Caco-2 (cell line): ENCODE data around the gene PDE2A. TPM values are rescaled to one million over a fixed set of nuclear protein-coding genes. Genes with fewer than 3 reads are reported as not detected.
A peak's percentile ranks its signal among the peaks of the same experiment; 100 is the strongest.

Experiments
- Bru-seq: library from RNA; stranded (reverse); fragments of 400-500 nt; gene quantifications from one replicate; lab custom pipeline; 2021; lab: Mats Ljungman, UMichigan
- BruChase-seq, 2 experiments: library from RNA; stranded (reverse); fragments of 400-500 nt; gene quantifications; one replicate each; lab custom pipeline; 2021; lab: Mats Ljungman, UMichigan
- BruUV-seq: library from RNA; stranded (reverse); fragments of 400-500 nt; replicated peaks from 2 replicates; lab custom pipeline; 2021; lab: Mats Ljungman, UMichigan
- CTCF ChIA-PET: fragments of 300-600 bp; sonication (Branson Sonifier 250); formaldehyde crosslinking; loops from one replicate; lab custom pipeline; 2022; ENCODE audit warnings: antibody characterized with exemption; lab: Charles Lee
- POLR2A ChIA-PET: fragments of 300-600 bp; sonication (Branson Sonifier 250); formaldehyde crosslinking; loops from one replicate; lab custom pipeline; 2022; ENCODE audit warnings: antibody characterized with exemption; lab: Charles Lee
- DNase-seq, 2 experiments: peaks; one replicate each; pipeline versions ENCODE4 v3.0.0 to v3.0.0-alpha.2; 2020 to 2022
- H3K27me3 ChIP-seq: replicated peaks from 2 replicates; pipeline ENCODE4 v1.6.0; 2011; ENCODE audit warnings: low read length; ENCODE audit not compliant: control insufficient read depth, insufficient read depth
- H3K36me3 ChIP-seq: 2 replicates; pipeline ENCODE4 v1.5.1; 2011; ENCODE audit warnings: low read length; ENCODE audit not compliant: control insufficient read depth, insufficient read depth
- H3K4me1 ChIP-seq: fragments of 250-450 bp; sonication (Bioruptor Pico); 2 replicates; pipeline ENCODE4 v1.5.1; 2020; ENCODE audit warnings: mild to moderate bottlenecking
- H3K4me3 ChIP-seq: 2 replicates; pipeline ENCODE4 v1.5.1; 2011; ENCODE audit warnings: low read depth, mild to moderate bottlenecking, control low read depth, low read length
- H3K9me3 ChIP-seq: fragments of 250-450 bp; sonication (Bioruptor Pico); 2 replicates; pipeline ENCODE4 v1.5.1; 2020; ENCODE audit warnings: mild to moderate bottlenecking, moderate library complexity
- H3K27ac Mint-ChIP-seq: one replicate; pipeline ENCODE4 v1.8.0; 2022; ENCODE audit warnings: mixed read lengths; ENCODE audit not compliant: unreplicated experiment
- H3K27me3 Mint-ChIP-seq: one replicate; pipeline ENCODE4 v1.8.0; 2022; ENCODE audit warnings: mixed read lengths; ENCODE audit not compliant: insufficient read depth, unreplicated experiment
- H3K36me3 Mint-ChIP-seq: one replicate; pipeline ENCODE4 v1.8.0; 2022; ENCODE audit warnings: mild to moderate bottlenecking, mixed read lengths; ENCODE audit not compliant: insufficient read depth, unreplicated experiment
- H3K4me1 Mint-ChIP-seq: one replicate; pipeline ENCODE4 v1.8.0; 2022; ENCODE audit warnings: low read depth, mixed read lengths; ENCODE audit not compliant: unreplicated experiment
- H3K4me3 Mint-ChIP-seq: one replicate; pipeline ENCODE4 v1.8.0; 2022; ENCODE audit warnings: mild to moderate bottlenecking, moderate library complexity, mixed read lengths; ENCODE audit not compliant: unreplicated experiment
- H3K9me3 Mint-ChIP-seq: one replicate; pipeline ENCODE4 v1.8.0; 2022; ENCODE audit warnings: mixed read lengths; ENCODE audit not compliant: unreplicated experiment
- intact Hi-C: fragments of 100-400 bp; cut with micrococcal nuclease; formaldehyde crosslinking; loops from one replicate; pipeline ENCODE4 v1.10.0; 2022; ENCODE audit not compliant: unreplicated experiment
- long read RNA-seq: library from polyadenylated mRNA; stranded (forward); transcript quantifications from one replicate; pipeline ENCODE4 v2.0.0, GENCODE V29; 2022
- total RNA-seq: library from RNA; stranded (reverse); gene quantifications from 2 replicates; pipeline ENCODE4 v1.2.3, GENCODE V29; 2022
- TF ChIP-seq, protein P1 (sequence below), 2 experiments: fragments of 200-600 bp in 1 of 2; IDR thresholded peaks; 1 replicate in 1 of 2; 2 replicates in 1 of 2; pipeline versions ENCODE4 v1.5.1 to v1.8.0; 2011 to 2022; ENCODE audit warnings: antibody characterized with exemption in 1 of 2, control low read depth in 1 of 2, inconsistent platforms in 1 of 2, low read depth in 1 of 2, low read length in 1 of 2, mild to moderate bottlenecking in 1 of 2, moderate library complexity in 1 of 2; ENCODE audit not compliant: insufficient read depth in 1 of 2, severe bottlenecking in 1 of 2, unreplicated experiment in 1 of 2

The PDE2A gene
- total RNA-seq (1.2 and 1.4 TPM in 2 replicates), Bru-seq, nascent RNA (percentile 14 among the genes with signal in this experiment), BruChase-seq, experiment 1, labeled RNA remaining after a 2-hour chase (percentile 21 among the genes with signal in this experiment), BruChase-seq, experiment 2, labeled RNA remaining after a 6-hour chase (percentile 29 among the genes with signal in this experiment)
- long read RNA-seq, partial matches to known transcripts, result 1 of 1 reads
- long read RNA-seq, other reads (novel, unspliced or antisense), result 0 of 1 reads

DNA sequence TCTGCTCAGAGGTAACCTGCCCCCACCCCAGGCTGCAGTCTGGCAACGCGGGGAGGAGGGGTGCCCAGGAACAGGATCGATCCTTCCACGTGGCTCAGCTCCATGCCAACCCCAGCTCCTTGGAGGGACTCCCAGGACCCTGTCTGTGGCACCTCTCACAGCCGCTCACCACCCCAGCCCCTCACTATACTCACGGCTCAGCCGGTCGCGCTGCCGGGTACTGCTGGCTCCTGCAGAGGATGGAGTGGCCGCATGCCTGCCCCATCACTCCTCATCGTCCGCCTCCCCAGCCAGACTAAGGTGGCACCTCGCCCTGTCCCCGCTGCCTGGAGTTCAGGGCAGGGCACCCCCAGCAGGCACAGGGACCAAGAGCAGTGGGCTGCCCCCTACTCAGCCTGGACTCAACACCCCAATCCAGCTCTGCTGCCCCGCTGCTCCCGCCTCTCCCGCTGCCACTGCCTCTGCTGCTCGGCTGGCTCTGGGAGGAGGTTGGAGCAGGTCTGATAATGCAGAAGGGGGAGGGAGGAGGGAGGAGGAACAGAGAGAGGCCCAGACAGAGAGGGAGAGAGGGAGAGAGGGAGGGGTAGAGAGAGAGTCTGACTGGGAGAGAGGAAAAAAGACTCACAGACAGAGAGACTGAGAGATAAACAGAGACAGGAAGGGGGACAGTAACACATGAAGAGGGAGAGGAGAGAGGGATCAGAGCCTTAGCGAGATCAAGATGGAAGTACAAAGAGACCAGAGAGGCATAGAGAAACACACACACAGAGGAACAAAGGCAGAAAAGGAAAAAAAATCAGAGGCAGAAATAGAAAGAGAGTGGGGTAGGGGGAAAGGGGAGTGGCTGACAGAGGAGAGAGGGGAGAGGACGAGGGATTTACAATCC, at the start of gene PDE2A:
Gene PDE2A (minus strand): TSS at position 480 of the 886 bp plus-strand sequence. CDS start 215 bp downstream, at position 265.
- no peak within 1 kb of the TSS for H3K4me3 ChIP-seq
- TF ChIP-seq, protein P1, sequence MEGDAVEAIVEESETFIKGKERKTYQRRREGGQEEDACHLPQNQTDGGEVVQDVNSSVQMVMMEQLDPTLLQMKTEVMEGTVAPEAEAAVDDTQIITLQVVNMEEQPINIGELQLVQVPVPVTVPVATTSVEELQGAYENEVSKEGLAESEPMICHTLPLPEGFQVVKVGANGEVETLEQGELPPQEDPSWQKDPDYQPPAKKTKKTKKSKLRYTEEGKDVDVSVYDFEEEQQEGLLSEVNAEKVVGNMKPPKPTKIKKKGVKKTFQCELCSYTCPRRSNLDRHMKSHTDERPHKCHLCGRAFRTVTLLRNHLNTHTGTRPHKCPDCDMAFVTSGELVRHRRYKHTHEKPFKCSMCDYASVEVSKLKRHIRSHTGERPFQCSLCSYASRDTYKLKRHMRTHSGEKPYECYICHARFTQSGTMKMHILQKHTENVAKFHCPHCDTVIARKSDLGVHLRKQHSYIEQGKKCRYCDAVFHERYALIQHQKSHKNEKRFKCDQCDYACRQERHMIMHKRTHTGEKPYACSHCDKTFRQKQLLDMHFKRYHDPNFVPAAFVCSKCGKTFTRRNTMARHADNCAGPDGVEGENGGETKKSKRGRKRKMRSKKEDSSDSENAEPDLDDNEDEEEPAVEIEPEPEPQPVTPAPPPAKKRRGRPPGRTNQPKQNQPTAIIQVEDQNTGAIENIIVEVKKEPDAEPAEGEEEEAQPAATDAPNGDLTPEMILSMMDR (IDR thresholded peaks at IDR 0.05; ENCODE audit: insufficient read depth in 1 of 2, low read depth in 1 of 2, low read length in 1 of 2, severe bottlenecking in 1 of 2, unreplicated experiment in 1 of 2), result no peak
- POLR2A ChIA-PET, result no interaction called here
- Mint-ChIP-seq H3K9me3 (no peaks in the 10 kb centered on the region), H3K4me1 (no peaks in the 10 kb centered on the region), H3K27me3 (peaks cover 42% of the 10 kb centered on the region), H3K4me3 (no peak within 1 kb of the TSS), H3K27ac (no peak within 1 kb of the TSS), H3K36me3 (peaks cover 8% of the 10 kb centered on the region)
- no peaks in the 10 kb centered on the region for H3K36me3 ChIP-seq
- H3K27me3 ChIP-seq, result no peaks in the 10 kb centered on the region; the same call in 1 of the 2 replicates
- CTCF ChIA-PET, result interaction anchor here (1.6 to 2.4 kb wide), 2 partner anchors 10 kb away, joined by 8 to 17 read pairs; no protein-coding TSS in a partner anchor
- BruUV-seq, result no TSS peak
- no peaks in the 10 kb centered on the region for H3K9me3 ChIP-seq
- intact Hi-C loops, result no loop called here
- no peaks in the 10 kb centered on the region for H3K4me1 ChIP-seq
- no peak for DNase-seq

GRCh38 chr11:72723508-72723907, 49.3 kb upstream of the PDE2A start:
- Mint-ChIP-seq H3K9me3 (no peaks in the 10 kb centered on the region), H3K4me3 (no peak overlapping the region), H3K4me1 (no peaks in the 10 kb centered on the region), H3K36me3 (no peaks in the 10 kb centered on the region), H3K27ac (no peak overlapping the region), H3K27me3 (no peaks in the 10 kb centered on the region)
- ChIA-PET CTCF (interaction anchor here (1.0 to 1.1 kb wide), 2 partner anchors 98 to 99 kb away, joined by 3 read pairs; no protein-coding TSS in a partner anchor), POLR2A (no interaction called here)
- peaks cover 1% of the 10 kb centered on the region; the same call in 1 of the 2 replicates for H3K36me3 ChIP-seq
- intact Hi-C loops, result no loop called here
- no peak overlapping the region for H3K4me3 ChIP-seq
- TF ChIP-seq, protein P1 (IDR thresholded peaks at IDR 0.05; ENCODE audit: insufficient read depth in 1 of 2, low read depth in 1 of 2, low read length in 1 of 2, severe bottlenecking in 1 of 2, unreplicated experiment in 1 of 2), result no peak
- no peak for DNase-seq
- no TSS peak for BruUV-seq
- no peaks in the 10 kb centered on the region for H3K27me3 ChIP-seq
- peaks cover 4% of the 10 kb centered on the region; the same call in 1 of the 2 replicates for H3K4me1 ChIP-seq
- H3K9me3 ChIP-seq, result no peaks in the 10 kb centered on the region
